Measurements from ENCODE around the gene LRRC46. TPM values are rescaled to one million over a fixed set of nuclear protein-coding genes. Genes with fewer than 3 reads are reported as not detected.

LRRC46 gene
- total RNA-seq, 3 donors from 2014 or later: 0.14 to 0.36 TPM; not detected in 1

GRCh38 chr17:47792979-47793378, 38.5 kb upstream of the LRRC46 start:
- DNase-seq (no peak), ATAC-seq (no peak)
- no peak for TF ChIP-seq CTCF (IDR thresholded peaks at IDR 0.05)
- Histone ChIP-seq H3K9me3 (no peaks in the 10 kb centered on the region), H3K4me3 (no peak overlapping the region), H3K4me1 (ENCODE audit: low read depth) (peaks cover 5% of the 10 kb centered on the region), H3K36me3 (ENCODE audit: low read depth) (no peaks in the 10 kb centered on the region)
- intact Hi-C loops (cut with DNase I, micrococcal nuclease): no loop called here

GRCh38 chr17:47797797-47798196, 33.7 kb upstream of the LRRC46 start:
- H3K9me3 ChIP-seq: no peaks in the 10 kb centered on the region
- no peak for TF ChIP-seq CTCF (IDR thresholded peaks at IDR 0.05)
- no peaks in the 10 kb centered on the region for H3K36me3 ChIP-seq (ENCODE audit: low read depth)
- ATAC-seq: no peak
- no peak overlapping the region for H3K4me3 ChIP-seq
- no peaks in the 10 kb centered on the region for H3K4me1 ChIP-seq (ENCODE audit: low read depth)
- no peak for DNase-seq
- intact Hi-C loops (cut with DNase I, micrococcal nuclease): no loop called here

DNA sequence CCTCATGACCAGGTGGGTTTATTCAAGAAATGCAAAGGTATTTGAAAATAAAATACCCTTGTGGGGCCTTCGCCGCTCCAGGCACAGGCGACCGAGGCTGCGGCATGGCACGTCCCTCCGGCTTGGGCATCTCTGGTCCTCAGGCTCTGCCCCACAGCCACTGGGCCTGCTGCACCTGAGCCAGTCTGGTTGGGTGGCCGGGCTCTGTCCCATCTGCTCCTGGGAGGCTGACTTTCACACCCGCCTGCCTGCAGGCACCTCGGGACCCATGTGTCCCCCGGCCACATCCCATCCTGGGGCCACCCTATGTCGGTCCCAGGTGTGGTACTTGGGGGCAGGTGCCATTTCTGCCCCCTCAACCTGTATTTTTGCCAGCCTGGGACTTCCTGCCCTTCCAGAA, 30.8 kb upstream of the LRRC46 start:
- ATAC-seq (no peak), DNase-seq (no peak)
- H3K9me3 ChIP-seq: no peaks in the 10 kb centered on the region
- no peak for TF ChIP-seq CTCF (IDR thresholded peaks at IDR 0.05)
- H3K36me3 ChIP-seq (ENCODE audit: low read depth): no peaks in the 10 kb centered on the region
- no peak overlapping the region for H3K4me3 ChIP-seq
- H3K4me1 ChIP-seq (ENCODE audit: low read depth): no peaks in the 10 kb centered on the region
- intact Hi-C loops (cut with DNase I, micrococcal nuclease): no loop called here

DNA sequence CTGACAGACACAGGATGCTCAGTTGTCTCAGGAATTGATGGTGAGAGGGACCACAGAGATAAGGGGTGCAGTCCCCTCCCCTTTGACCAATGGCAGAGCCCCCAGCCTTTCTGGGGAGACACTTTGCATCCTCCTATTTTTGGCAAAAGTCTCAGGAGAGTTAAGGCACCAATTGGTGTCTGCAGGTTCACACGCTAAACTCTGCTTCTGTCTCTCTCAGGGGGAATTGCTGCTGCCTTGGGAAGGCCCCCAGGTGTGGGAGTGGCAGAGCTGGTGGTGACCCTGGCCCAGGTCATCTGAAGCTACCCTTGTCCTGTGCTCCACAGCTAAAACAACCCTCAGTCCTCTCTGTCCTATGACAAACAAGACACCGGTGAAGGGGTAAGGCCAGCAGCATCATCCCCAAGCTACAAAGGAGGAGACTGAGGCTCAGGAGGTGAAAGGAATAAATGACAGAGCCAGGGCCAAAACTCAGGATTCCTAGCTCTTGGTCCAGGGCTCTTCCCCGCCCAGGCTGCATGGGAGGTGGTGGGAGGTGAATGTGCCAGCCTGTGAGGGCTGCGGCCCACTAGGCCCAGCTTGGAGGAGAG, 30.2 kb upstream of the LRRC46 start:
- DNase-seq: no peak
- no peaks in the 10 kb centered on the region for H3K4me1 ChIP-seq (ENCODE audit: low read depth)
- ATAC-seq: no peak
- intact Hi-C loops (cut with DNase I, micrococcal nuclease): no loop called here
- H3K36me3 ChIP-seq (ENCODE audit: low read depth): no peaks in the 10 kb centered on the region
- H3K4me3 ChIP-seq: no peak overlapping the region
- TF ChIP-seq CTCF (IDR thresholded peaks at IDR 0.05): no peak
- H3K9me3 ChIP-seq: no peaks in the 10 kb centered on the region

DNA sequence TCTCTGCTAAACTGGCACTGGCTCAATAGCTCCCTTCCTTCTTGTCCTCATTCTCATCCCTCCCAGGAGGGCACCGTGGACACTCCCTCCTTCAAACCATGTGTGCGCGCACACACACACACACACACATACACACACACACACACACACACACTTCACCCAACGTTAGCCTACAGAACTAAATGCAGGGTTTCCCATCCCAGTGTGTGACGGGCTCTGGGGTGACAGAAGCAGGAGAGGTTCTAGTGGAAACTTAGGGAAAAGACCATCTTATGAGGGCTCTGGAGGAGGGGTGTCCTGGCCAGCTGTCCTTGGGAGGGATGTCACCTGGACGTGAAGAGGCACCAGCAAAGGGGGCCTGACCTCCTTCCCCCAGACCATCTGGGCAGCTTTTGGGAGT, 29.6 kb upstream of the LRRC46 start:
- DNase-seq: no peak
- ATAC-seq: no peak
- Histone ChIP-seq H3K4me3 (no peak overlapping the region), H3K36me3 (ENCODE audit: low read depth) (no peaks in the 10 kb centered on the region), H3K4me1 (ENCODE audit: low read depth) (no peaks in the 10 kb centered on the region), H3K9me3 (no peaks in the 10 kb centered on the region)
- TF ChIP-seq CTCF (IDR thresholded peaks at IDR 0.05): no peak
- intact Hi-C loops (cut with DNase I, micrococcal nuclease): no loop called here

All from mucosa of descending colon (tissue), 3 donors.